Stimulated activated naive B cell treated with anti-CD40 and anti-IgM and Interleukin-4, amounts not matched to agents 10 μg/mL and 1 μg/mL and 100 μg/mL, for 72 hours (primary cell): ENCODE data around the gene ST8SIA1.

Source experiments
- ATAC-seq, 2 donors: fragments of 150-1000 bp; cut with Tn5 transposase; replicated peaks; 2 replicates each; pipeline ENCODE4 v1.10.0; 2021; ENCODE audit warnings: moderate library complexity in 1 of 2
- DNase-seq: peaks from one replicate; pipeline ENCODE4 v3.0.0; 2021
- H3K27ac Mint-ChIP-seq: one replicate; pipeline ENCODE4 v1.8.0; 2022; ENCODE audit warnings: mild to moderate bottlenecking, mixed read lengths
- H3K27me3 Mint-ChIP-seq, 2 donors: one replicate each; pipeline ENCODE4 v1.8.0; 2022; ENCODE audit warnings: mixed read lengths in 2 of 2
- H3K36me3 Mint-ChIP-seq, 2 donors: one replicate each; pipeline ENCODE4 v1.8.0; 2022; ENCODE audit warnings: mixed read lengths in 2 of 2, mild to moderate bottlenecking in 1 of 2
- H3K4me1 Mint-ChIP-seq, 2 donors: one replicate each; pipeline ENCODE4 v1.8.0; 2022; ENCODE audit warnings: mixed read lengths in 2 of 2, mild to moderate bottlenecking in 1 of 2
- H3K4me3 Mint-ChIP-seq, 2 donors: one replicate each; pipeline ENCODE4 v1.8.0; 2022; ENCODE audit warnings: mild to moderate bottlenecking in 2 of 2, mixed read lengths in 2 of 2, moderate library complexity in 1 of 2
- H3K9me3 Mint-ChIP-seq, 2 donors: one replicate each; pipeline ENCODE4 v1.8.0; 2022; ENCODE audit warnings: mixed read lengths in 2 of 2, mild to moderate bottlenecking in 1 of 2

Gene ST8SIA1

GRCh38 chr12:22256041-22256441 lies 78.5 kb downstream of the ST8SIA1 start:
- Mint-ChIP-seq H3K4me1 (no peaks in the 10 kb centered on the region), H3K36me3 (no peaks in the 10 kb centered on the region), H3K4me3 (no peak overlapping the region), H3K9me3 (no peaks in the 10 kb centered on the region), H3K27ac (no peak overlapping the region), H3K27me3 (peaks cover 0 to 10% of the 10 kb centered on the region in 2 donors)
- no peak for DNase-seq
- no peak for ATAC-seq

- Mint-ChIP-seq H3K27ac (no peak overlapping the region), H3K36me3 (no peaks in the 10 kb centered on the region), H3K4me3 (no peak overlapping the region), H3K4me1 (no peaks in the 10 kb centered on the region), H3K9me3 (no peaks in the 10 kb centered on the region), H3K27me3 (peaks cover 0 to 16% of the 10 kb centered on the region in 2 donors)
- DNase-seq, result no peak
- no peak for ATAC-seq
Measured at GRCh38 chr12:22255097-22255496, 79.4 kb downstream of the ST8SIA1 start.

GRCh38 chr12:22254478-22254877 lies 80.0 kb downstream of the ST8SIA1 start:
- Mint-ChIP-seq H3K27me3 (peaks cover 0 to 17% of the 10 kb centered on the region in 2 donors), H3K36me3 (no peaks in the 10 kb centered on the region), H3K27ac (no peak overlapping the region), H3K4me3 (no peak overlapping the region), H3K9me3 (no peaks in the 10 kb centered on the region), H3K4me1 (no peaks in the 10 kb centered on the region)
- DNase-seq, result no peak
- no peak for ATAC-seq

GRCh38 chr12:22252057-22252456 lies 82.5 kb downstream of the ST8SIA1 start:
- Mint-ChIP-seq H3K4me3 (no peak overlapping the region), H3K27me3 (peaks cover 0 to 22% of the 10 kb centered on the region in 2 donors), H3K9me3 (no peaks in the 10 kb centered on the region), H3K27ac (no peak overlapping the region), H3K4me1 (no peaks in the 10 kb centered on the region), H3K36me3 (no peaks in the 10 kb centered on the region)
- DNase-seq (no peak), ATAC-seq (no peak)

GRCh38 chr12:22250762-22251161 lies 83.7 kb downstream of the ST8SIA1 start:
- Mint-ChIP-seq H3K36me3 (no peaks in the 10 kb centered on the region), H3K9me3 (no peaks in the 10 kb centered on the region), H3K27ac (no peak overlapping the region), H3K4me1 (no peaks in the 10 kb centered on the region), H3K4me3 (no peak overlapping the region), H3K27me3 (peaks cover 0 to 34% of the 10 kb centered on the region in 2 donors)
- DNase-seq, result no peak
- no peak for ATAC-seq

- H3K36me3 Mint-ChIP-seq, result no peaks in the 10 kb centered on the region
- no peak overlapping the region for H3K27ac Mint-ChIP-seq
- H3K4me1 Mint-ChIP-seq, result no peaks in the 10 kb centered on the region
- no peaks in the 10 kb centered on the region for H3K9me3 Mint-ChIP-seq
- H3K4me3 Mint-ChIP-seq, result no peak overlapping the region
- DNase-seq, result no peak
- ATAC-seq, result no peak
- H3K27me3 Mint-ChIP-seq, result peaks cover 0 to 39% of the 10 kb centered on the region in 2 donors
Measured at GRCh38 chr12:22248571-22249115, 85.9 kb downstream of the ST8SIA1 start.

- ATAC-seq (no peak), DNase-seq (no peak)
- Mint-ChIP-seq H3K4me3 (no peak overlapping the region), H3K4me1 (no peaks in the 10 kb centered on the region), H3K36me3 (no peaks in the 10 kb centered on the region), H3K27me3 (peaks cover 0 to 39% of the 10 kb centered on the region in 2 donors), H3K9me3 (no peaks in the 10 kb centered on the region), H3K27ac (no peak overlapping the region)
Measured at GRCh38 chr12:22248121-22248520, 86.4 kb downstream of the ST8SIA1 start.

GRCh38 chr12:22246217-22246846 lies 88.2 kb downstream of the ST8SIA1 start:
- no peak overlapping the region for H3K4me3 Mint-ChIP-seq
- H3K36me3 Mint-ChIP-seq, result no peaks in the 10 kb centered on the region
- no peak for ATAC-seq

GRCh38 chr12:22242726-22243125 lies 91.8 kb downstream of the ST8SIA1 start:
- peaks cover 4 to 8% of the 10 kb centered on the region in 2 donors for H3K9me3 Mint-ChIP-seq
- no peak overlapping the region for H3K27ac Mint-ChIP-seq
- no peak for DNase-seq
- no peaks in the 10 kb centered on the region for H3K36me3 Mint-ChIP-seq
- H3K4me1 Mint-ChIP-seq, result no peaks in the 10 kb centered on the region
- peaks cover 0 to 18% of the 10 kb centered on the region in 2 donors for H3K27me3 Mint-ChIP-seq
- ATAC-seq, result no peak
- no peak overlapping the region for H3K4me3 Mint-ChIP-seq

More at GRCh38 chr12:22246217-22246846, 88.2 kb downstream of the ST8SIA1 start:
- no peaks in the 10 kb centered on the region for H3K9me3 Mint-ChIP-seq
- no peak overlapping the region for H3K27ac Mint-ChIP-seq
- peaks cover 0 to 39% of the 10 kb centered on the region in 2 donors for H3K27me3 Mint-ChIP-seq
- no peak for DNase-seq
- H3K4me1 Mint-ChIP-seq, result no peaks in the 10 kb centered on the region

- H3K27ac Mint-ChIP-seq, result no peak overlapping the region
- H3K36me3 Mint-ChIP-seq, result no peaks in the 10 kb centered on the region
- no peaks in the 10 kb centered on the region for H3K4me1 Mint-ChIP-seq
- no peak overlapping the region for H3K4me3 Mint-ChIP-seq
- DNase-seq (no peak), ATAC-seq (no peak)
- H3K9me3 Mint-ChIP-seq, result peaks cover 4 to 8% of the 10 kb centered on the region in 2 donors
- peaks cover 0 to 7% of the 10 kb centered on the region in 2 donors for H3K27me3 Mint-ChIP-seq
Measured at GRCh38 chr12:22238211-22238610, 96.3 kb downstream of the ST8SIA1 start.

- no peaks in the 10 kb centered on the region for H3K36me3 Mint-ChIP-seq
- no peak overlapping the region for H3K27ac Mint-ChIP-seq
- no peak for ATAC-seq
- peaks cover 4 to 8% of the 10 kb centered on the region in 2 donors for H3K9me3 Mint-ChIP-seq
- no peak overlapping the region for H3K4me3 Mint-ChIP-seq
- no peak for DNase-seq
- H3K27me3 Mint-ChIP-seq, result peaks cover 3 to 21% of the 10 kb centered on the region in 2 donors
- no peaks in the 10 kb centered on the region for H3K4me1 Mint-ChIP-seq
Measured at GRCh38 chr12:22234561-22234960, 99.9 kb downstream of the ST8SIA1 start.

GRCh38 chr12:22231836-22232235 lies 102.7 kb downstream of the ST8SIA1 start:
- no peak for DNase-seq
- ATAC-seq, result no peak
- Mint-ChIP-seq H3K4me1 (no peaks in the 10 kb centered on the region), H3K27me3 (peaks cover 11 to 30% of the 10 kb centered on the region in 2 donors), H3K9me3 (no peaks in the 10 kb centered on the region), H3K4me3 (no peak overlapping the region), H3K36me3 (no peaks in the 10 kb centered on the region), H3K27ac (no peak overlapping the region)

- H3K4me1 Mint-ChIP-seq, result no peaks in the 10 kb centered on the region
- no peaks in the 10 kb centered on the region for H3K36me3 Mint-ChIP-seq
- peaks cover 11 to 34% of the 10 kb centered on the region in 2 donors for H3K27me3 Mint-ChIP-seq
- H3K9me3 Mint-ChIP-seq, result no peaks in the 10 kb centered on the region
- H3K27ac Mint-ChIP-seq, result no peak overlapping the region
- ATAC-seq (no peak), DNase-seq (no peak)
- H3K4me3 Mint-ChIP-seq, result no peak overlapping the region
Measured at GRCh38 chr12:22231078-22231477, 103.4 kb downstream of the ST8SIA1 start.

GRCh38 chr12:22230280-22230794 lies 104.2 kb downstream of the ST8SIA1 start:
- Mint-ChIP-seq H3K9me3 (no peaks in the 10 kb centered on the region), H3K27ac (no peak overlapping the region), H3K36me3 (no peaks in the 10 kb centered on the region), H3K27me3 (peaks cover 11 to 29% of the 10 kb centered on the region in 2 donors), H3K4me1 (no peaks in the 10 kb centered on the region), H3K4me3 (no peak overlapping the region)
- DNase-seq (no peak), ATAC-seq (no peak)

- Mint-ChIP-seq H3K36me3 (no peaks in the 10 kb centered on the region), H3K9me3 (no peaks in the 10 kb centered on the region), H3K4me1 (no peaks in the 10 kb centered on the region), H3K27ac (no peak overlapping the region), H3K27me3 (peaks cover 11 to 29% of the 10 kb centered on the region in 2 donors), H3K4me3 (no peak overlapping the region)
- ATAC-seq (no peak), DNase-seq (no peak)
Measured at GRCh38 chr12:22229652-22230279, 104.7 kb downstream of the ST8SIA1 start.
